ENCODE results near the gene ESYT1. TPM values are rescaled to one million over a fixed set of nuclear protein-coding genes. Genes with fewer than 3 reads are reported as not detected.
A peak's percentile ranks its signal among the peaks of the same experiment; 100 is the strongest.

The ESYT1 gene
- polyA plus RNA-seq, 1 donor from 2014 or later = 19.6 TPM

DNA sequence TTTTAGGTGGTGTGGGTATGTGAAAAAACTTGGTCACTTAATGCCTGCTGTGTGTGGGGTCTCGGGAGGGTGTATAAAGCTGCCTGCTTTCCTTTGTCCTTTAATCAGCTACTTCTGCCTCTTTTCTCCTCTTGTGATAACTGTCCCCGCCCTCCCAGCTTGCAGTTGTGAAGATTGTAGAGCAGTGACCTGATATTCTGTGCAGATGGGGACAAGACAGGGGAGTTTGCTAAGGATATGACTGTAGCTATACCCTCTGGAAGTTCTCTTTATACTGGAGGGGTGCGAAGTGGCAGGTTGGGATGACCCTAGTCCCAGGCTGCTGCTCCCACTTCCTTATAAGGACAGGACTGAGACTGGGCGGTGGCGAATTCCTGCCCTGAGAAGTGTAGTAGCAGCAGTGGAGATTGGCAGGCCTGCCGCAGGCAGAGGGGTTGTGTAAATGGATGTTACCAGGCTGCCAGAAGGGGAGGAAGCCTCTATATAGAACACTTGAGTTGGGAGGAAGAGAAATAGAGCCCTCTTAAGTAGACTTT lies 30.9 kb downstream of the ESYT1 start:
- no peaks in the 10 kb centered on the region for H3K9me3 ChIP-seq (ENCODE audit: low read length)
- TF ChIP-seq RAD21 (conservative IDR thresholded peaks at IDR 0.05) (peak; percentile 10), TAF1 (IDR thresholded peaks at IDR 0.05; ENCODE audit: low read depth) (peak; percentile 56), POLR2AphosphoS5 (IDR thresholded peaks at IDR 0.05) (peak; percentile 57), MXI1 (conservative IDR thresholded peaks at IDR 0.05; ENCODE audit: poor library complexity, severe bottlenecking) (no peak), EZH2 (IDR thresholded peaks at IDR 0.05; ENCODE audit: borderline replicate concordance, insufficient read depth, low read length, poor library complexity, severe bottlenecking) (no peak), SMC3 (conservative IDR thresholded peaks at IDR 0.05; ENCODE audit: poor library complexity) (no peak), REST (IDR thresholded peaks at IDR 0.05; ENCODE audit: borderline replicate concordance) (no peak), EP300 (conservative IDR thresholded peaks at IDR 0.05; ENCODE audit: poor library complexity, severe bottlenecking) (no peak)
- TF ChIP-seq, protein P1, sequence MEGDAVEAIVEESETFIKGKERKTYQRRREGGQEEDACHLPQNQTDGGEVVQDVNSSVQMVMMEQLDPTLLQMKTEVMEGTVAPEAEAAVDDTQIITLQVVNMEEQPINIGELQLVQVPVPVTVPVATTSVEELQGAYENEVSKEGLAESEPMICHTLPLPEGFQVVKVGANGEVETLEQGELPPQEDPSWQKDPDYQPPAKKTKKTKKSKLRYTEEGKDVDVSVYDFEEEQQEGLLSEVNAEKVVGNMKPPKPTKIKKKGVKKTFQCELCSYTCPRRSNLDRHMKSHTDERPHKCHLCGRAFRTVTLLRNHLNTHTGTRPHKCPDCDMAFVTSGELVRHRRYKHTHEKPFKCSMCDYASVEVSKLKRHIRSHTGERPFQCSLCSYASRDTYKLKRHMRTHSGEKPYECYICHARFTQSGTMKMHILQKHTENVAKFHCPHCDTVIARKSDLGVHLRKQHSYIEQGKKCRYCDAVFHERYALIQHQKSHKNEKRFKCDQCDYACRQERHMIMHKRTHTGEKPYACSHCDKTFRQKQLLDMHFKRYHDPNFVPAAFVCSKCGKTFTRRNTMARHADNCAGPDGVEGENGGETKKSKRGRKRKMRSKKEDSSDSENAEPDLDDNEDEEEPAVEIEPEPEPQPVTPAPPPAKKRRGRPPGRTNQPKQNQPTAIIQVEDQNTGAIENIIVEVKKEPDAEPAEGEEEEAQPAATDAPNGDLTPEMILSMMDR (IDR thresholded peaks at IDR 0.05; ENCODE audit: poor library complexity, severe bottlenecking) = no peak
- H3K36me3 ChIP-seq (ENCODE audit: insufficient read depth, low read length) = peaks cover 13% of the 10 kb centered on the region
- peaks cover 27% of the 10 kb centered on the region for H3K79me2 ChIP-seq (replicated peaks; ENCODE audit: insufficient read depth, low read length)
- H3K27ac ChIP-seq (ENCODE audit: low read length) = peak overlapping the region; percentile 95
- peaks cover 5% of the 10 kb centered on the region for H3F3A ChIP-seq (ENCODE audit: insufficient read depth, low read length, poor library complexity, severe bottlenecking)
- peak overlapping the region; percentile 97 for H3K4me2 ChIP-seq (ENCODE audit: low read length)
- H3K27me3 ChIP-seq (ENCODE audit: insufficient read depth, low read depth, low read length) = no peaks in the 10 kb centered on the region
- peak overlapping the region; percentile 97 for H3K9ac ChIP-seq (ENCODE audit: low read length)
- H2AFZ ChIP-seq (ENCODE audit: low read depth, low read length) = no peak overlapping the region
- no peaks in the 10 kb centered on the region for H3K9me2 ChIP-seq (ENCODE audit: insufficient read depth, low read length)
- peak overlapping the region; percentile 79 for H3K4me3 ChIP-seq (ENCODE audit: low read length)
- peaks cover 5% of the 10 kb centered on the region for H4K20me1 ChIP-seq (ENCODE audit: insufficient read depth)

DNA sequence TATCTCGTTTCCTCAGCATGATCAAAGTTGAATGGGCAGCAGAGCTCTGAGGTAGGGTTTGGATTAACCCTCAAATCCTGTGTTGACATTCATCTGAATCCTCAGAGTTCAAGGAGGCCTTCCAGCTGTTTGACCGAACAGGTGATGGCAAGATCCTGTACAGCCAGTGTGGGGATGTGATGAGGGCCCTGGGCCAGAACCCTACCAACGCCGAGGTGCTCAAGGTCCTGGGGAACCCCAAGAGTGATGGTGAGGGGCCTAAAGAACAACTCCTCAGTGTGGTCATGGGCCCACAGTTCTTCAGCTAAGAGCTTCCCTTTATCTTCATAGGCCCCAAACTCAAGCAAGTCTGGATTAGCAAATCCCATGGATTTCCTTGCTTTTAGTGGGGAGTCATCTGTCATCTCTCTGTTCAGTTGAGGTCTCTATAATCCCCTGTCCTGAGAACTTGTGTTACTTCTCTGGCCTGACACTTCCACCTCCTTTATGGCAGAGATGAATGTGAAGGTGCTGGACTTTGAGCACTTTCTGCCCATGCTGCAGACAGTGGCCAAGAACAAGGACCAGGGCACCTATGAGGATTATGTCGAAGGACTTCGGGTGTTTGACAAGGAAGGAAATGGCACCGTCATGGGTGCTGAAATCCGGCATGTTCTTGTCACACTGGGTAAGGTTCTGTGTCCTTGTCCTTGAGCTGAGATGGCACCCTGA lies 31.6 kb downstream of the ESYT1 start:
- Histone ChIP-seq H3K27ac (ENCODE audit: low read length) (peak overlapping the region; percentile 95), H3K36me3 (ENCODE audit: insufficient read depth, low read length) (peaks cover 13% of the 10 kb centered on the region)

More for the DNA sequence above, 31.6 kb downstream of the ESYT1 start:
- Histone ChIP-seq H3K4me3 (ENCODE audit: low read length) (peak overlapping the region; percentile 79), H3K9me3 (ENCODE audit: low read length) (no peaks in the 10 kb centered on the region), H3K9me2 (ENCODE audit: insufficient read depth, low read length) (no peaks in the 10 kb centered on the region), H3K79me2 (replicated peaks; ENCODE audit: insufficient read depth, low read length) (peaks cover 26% of the 10 kb centered on the region), H3F3A (ENCODE audit: insufficient read depth, low read length, poor library complexity, severe bottlenecking) (peaks cover 5% of the 10 kb centered on the region), H3K4me2 (ENCODE audit: low read length) (peak overlapping the region; percentile 97), H2AFZ (ENCODE audit: low read depth, low read length) (no peak overlapping the region), H3K27me3 (ENCODE audit: insufficient read depth, low read depth, low read length) (no peaks in the 10 kb centered on the region), H3K9ac (ENCODE audit: low read length) (peak overlapping the region; percentile 97), H4K20me1 (ENCODE audit: insufficient read depth) (peaks cover 5% of the 10 kb centered on the region)
- TF ChIP-seq, protein P1 (IDR thresholded peaks at IDR 0.05; ENCODE audit: poor library complexity, severe bottlenecking) = no peak
- no peak for TF ChIP-seq TAF1 (IDR thresholded peaks at IDR 0.05; ENCODE audit: low read depth)
